Stimulated activated CD4-positive, alpha-beta T cell treated with anti-CD3 and anti-CD28 coated beads, Interleukin-4, amount 100 ng/mL, for 48 hours (primary cell): ENCODE measurements around the gene SLU7.
A peak's percentile ranks its signal among the peaks of the same experiment; 100 is the strongest.

Experiments
- DNase-seq, 2 donors: peaks; one replicate each; pipeline ENCODE4 v3.0.0-alpha.2; 2020; ENCODE audit warnings: low read depth in 2 of 2

Gene SLU7

DNA sequence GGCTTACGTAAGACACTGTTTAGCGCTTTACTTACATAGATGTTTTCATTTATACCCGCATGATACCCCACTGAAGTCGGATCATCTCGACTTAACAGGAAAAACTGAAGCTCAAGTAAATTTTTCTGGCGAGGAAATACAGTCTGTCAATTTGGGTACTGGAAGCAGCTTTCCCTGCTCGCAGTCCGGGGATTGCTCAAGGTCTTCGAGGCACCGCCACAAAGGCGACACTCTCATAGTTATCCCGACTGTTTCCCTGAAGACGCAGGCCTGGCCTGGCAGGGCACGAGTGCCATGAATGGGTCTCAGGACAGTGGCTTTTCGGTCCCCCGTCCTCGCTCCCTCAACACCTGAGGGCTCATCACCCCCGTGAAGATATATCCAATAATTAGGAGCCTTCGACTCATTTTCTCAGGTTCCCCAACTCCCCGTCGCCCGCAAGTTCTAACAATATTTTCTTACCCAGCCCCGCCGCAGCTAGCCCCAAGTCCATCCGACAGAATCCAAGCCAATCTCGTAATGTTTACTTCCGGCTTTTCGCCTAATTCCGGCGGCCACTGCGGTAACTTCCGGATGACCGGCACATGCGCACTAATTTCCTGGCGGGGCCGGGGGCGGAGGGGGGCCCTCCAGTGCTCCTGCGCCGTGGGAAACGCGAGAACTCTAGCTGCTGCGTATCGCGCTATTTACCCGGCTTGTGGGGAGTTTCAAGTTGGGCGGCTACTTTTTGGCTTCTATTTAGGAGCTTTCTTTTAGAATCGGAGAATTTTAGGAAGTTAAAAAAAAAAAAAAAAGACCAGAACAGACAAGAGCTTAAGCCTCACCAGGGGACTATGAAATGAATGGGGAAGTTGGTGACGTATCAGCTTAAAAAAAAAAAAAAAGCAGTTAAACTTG lies at the start of gene SLU7:
TSS of gene SLU7 (minus strand) at position 521 of the 897 bp plus-strand sequence. CDS start 3,787 bp downstream, outside the sequence.
- peak; percentile 91 for DNase-seq

DNA sequence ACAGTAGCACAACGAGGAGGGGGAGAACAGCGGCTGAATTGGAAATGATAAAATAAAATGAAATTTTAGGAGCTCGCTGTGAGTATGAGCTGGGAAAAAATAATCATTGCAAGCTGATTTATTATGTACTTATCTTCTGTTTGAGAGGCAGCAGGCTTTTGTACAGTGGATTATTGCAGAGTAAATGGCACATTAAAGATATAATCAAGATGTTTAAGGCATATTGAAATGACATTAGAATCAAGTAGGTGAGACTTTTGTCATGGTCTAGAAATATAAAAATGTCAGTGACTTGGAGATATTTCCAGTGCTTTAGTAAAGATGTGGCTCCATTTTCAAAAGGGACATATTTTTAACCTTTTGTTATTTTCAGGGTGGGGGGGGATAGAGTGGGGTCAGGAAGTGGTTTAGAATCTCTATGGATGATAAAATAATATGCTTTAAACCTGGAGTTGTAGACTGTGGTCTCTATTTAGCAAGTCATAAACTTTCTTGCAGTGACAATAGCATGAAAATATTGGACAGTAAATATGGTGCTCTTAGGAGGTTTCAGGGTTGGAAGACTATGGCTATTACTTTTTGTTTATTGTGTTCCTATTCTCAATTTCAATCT lies 49.6 kb upstream of the SLU7 start:
- DNase-seq: no peak

DNA sequence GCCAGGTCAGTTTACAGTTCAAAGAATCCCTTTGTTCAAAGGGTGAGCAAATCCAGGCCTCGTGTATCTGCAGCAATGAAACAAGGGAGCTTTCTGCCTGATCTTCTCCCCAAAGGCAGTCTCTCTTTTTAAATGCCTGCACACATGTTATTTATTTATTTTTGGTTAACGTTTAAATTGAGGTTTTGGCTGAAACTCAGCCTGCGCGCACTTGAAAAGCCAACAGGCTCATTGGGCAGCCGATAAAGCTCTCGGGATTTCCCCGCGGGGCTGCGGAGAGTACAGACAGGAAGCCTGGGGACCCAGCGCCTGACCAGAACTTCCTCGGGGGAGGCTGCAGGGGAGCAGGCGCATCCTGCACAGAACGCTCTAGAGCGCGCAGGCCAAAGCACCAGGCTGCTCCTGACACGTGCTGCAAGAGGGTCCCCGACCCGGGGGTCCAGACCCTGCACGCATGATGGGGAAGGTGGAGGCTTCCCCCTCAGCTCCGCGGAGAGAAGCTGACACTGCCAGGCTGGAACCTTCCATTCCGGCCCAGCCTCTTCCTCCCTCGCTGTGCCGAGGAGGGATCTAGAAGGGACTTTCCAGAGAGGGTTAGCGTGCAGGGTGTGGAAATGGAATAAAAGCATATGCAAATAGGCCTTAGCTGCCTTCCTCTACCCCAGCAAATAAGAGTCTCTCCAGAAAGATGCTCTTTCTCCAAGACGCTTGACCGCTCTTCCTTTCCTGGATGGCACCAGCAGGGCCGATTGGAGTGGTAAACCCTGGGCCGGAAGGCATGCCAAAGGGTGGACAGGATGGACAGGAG lies 48.9 kb upstream of the SLU7 start:
- peak; percentile 62 to 81 for DNase-seq

DNA sequence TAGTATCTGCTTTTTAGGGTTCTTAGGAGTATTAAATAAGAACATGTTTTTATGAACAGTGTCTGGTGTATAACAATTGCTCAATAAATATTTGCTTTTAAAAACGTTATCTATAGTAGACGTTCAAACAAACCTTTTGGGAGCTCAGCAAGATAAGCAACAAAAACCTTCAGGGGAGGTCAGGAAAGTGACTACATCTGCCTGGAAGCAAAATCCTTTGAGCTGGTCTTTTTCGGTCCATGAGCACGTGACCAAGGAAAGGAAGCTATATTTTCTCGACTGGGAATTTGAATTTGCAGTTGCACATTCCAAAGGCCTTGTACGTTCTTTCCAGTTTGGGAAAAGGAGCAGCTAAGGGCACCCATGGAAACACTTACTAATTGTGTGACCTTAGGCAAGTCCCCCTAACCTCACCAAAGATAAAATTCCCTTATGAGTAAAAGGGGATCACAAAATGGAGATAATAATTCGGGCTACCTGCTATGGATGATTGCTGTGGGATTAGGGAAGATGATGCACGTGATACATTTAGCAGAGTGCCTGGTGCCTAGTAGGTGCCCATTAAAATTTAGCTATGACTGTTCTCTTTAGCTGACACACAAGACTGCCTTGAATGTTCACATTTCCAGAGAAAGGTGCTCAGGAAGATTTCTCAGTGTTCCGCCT lies 48.1 kb upstream of the SLU7 start:
- no peak for DNase-seq

DNA sequence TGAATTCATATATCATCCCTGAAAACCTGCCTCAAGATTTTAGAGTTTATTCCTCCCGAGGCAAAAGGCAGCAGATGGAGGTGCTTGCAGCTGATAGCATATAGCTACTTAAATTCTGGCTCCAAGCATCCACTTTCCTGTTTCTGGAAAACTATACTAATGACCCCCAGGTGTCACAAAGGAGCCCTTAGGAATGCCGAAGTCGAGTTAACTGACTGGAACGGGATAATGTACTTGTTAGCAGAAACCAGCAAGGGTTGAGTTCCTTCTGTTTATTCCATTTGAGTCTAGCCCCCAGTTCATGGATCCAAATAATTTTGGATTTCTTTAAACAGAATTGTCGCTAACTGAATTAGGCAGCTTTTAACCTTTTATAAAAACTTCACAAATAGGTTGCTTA lies 47.2 kb upstream of the SLU7 start:
- DNase-seq: no peak

DNA sequence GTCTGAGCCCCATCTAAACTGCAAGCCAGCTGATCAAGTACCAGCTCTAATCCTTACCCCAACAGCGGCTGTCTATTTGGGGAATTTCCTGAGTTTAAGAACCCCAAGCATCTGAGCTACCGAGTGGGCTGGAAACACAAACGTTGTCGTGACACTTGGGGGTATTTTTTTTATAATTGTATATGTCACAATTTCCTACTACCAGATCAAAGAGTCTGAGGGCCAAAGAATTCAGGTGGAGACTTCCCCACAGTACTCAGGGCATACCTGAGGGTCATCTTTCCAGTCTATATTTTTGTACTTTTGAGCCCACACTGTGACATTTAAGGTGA lies 45.6 kb upstream of the SLU7 start:
- DNase-seq: no peak

DNA sequence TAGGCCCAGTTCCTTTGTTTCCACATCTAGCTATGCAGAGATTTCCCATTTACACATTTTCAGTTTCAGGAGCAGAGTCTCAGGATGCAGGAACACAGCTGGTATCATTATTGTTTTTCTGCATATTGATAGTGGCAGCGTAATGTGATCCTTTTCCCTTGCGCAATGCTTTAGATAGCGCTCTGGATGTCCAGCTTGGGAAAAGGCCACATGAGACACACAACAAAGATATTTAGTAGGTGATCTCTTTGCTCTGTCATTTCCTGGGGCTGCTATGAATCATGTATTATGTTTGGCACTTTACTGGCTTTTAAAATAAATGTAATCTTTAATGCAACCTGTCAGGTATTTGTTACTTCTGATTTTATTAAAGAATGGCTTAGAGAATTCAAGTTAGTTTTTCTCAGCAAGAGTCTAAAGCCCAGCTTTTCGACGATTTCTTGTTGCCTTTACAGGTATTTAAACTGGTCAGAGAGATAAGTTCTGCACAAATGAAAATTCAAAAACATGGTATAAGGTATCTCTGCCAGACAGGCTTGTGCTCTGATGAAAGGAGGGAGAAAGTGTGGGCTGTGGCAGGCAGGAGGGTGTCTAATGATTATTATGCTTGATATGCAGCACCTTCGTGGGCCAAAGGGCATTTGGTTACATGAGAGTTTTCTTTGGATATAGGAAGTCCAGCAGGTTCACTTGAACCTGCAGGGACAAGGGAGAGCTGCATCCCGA lies 45.0 kb upstream of the SLU7 start:
- DNase-seq: no peak

DNA sequence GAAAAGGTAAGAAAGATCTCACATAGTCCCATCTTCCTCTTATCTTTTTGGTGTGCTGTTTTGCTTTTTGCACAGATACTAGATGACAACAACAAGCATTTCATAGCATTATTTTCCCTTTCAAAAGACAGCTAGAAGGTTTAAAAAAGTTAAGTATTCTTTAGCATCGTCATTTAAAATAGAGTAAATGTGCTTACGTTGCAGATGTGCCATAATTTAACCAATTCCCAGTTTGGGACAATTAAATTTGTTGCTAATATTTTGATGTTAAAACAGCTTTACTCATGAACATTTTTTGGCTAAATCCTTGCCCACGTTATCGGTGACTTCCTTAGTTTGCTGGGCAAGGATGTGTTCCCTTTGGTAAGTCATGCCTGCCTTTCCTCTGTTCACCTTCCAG lies 44.3 kb upstream of the SLU7 start:
- DNase-seq: no peak

DNA sequence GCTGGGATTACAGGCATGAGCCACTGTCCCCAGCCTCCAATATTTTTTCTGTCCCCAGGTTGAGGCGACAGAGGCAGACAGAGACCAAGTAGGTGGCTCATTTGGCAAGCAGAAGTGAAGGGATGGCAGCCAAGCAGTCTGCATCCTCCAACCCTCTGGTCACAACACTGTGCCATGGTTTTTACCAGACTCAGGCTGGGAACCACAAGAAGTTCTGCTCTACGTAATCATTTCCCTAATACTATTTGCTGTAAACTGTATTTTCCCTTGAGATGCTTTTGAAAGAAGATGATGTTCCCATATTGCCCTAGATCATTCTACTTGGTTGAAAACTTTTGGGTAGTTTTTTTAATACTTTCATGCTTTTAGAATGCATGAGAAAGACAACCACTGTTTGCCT lies 43.3 kb upstream of the SLU7 start:
- no peak for DNase-seq

DNA sequence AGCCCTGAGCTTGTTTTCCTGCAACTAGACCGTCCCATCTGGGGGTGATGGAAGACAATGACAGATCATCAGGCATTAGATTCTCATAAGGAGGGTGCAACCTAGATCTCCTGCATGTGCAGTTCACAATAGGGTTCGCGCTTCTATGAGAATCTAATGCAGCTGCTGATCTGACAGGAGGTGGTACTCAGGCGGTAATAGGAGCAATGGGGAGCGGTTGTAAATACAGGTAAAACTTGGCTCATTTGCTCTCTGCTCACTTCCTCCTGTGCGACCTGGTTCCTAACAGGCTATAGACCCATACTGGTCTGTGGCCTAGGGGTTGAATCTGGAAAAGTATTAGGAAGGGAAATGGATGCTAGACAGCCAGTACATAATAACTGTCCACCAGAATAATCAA lies 42.5 kb upstream of the SLU7 start:
- DNase-seq: no peak

DNA sequence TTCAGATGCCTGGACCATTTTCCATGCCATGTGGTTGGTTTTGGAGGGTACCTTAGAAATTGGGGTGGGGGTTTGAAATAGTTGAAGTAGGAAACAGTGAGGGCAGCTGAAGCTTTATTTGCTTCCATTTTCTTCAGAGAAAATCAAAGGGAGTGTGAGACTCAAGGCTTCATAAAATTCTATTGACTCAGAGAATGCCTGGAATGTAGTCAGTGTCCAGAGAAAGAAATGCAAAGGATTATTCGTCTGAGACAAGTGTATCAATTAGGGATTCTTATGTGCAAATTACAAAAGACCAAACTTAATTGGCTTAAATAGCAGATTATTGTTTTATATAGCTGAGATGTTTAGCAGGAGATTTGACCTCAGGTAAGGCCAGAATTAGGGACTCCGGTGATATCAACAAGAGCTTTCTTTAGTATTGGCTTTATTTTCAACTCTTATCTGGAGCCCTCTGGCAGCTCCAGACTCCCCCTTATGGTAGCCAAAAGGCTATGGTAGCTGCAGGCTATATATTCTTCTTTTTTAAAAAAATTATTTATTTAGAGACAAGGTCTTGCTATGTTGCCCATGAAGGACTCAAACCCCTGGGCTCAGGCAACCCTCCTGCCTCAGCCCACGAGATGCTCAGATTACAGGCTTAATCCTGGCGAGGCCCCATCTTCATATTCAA lies 41.6 kb upstream of the SLU7 start:
- DNase-seq: no peak

DNA sequence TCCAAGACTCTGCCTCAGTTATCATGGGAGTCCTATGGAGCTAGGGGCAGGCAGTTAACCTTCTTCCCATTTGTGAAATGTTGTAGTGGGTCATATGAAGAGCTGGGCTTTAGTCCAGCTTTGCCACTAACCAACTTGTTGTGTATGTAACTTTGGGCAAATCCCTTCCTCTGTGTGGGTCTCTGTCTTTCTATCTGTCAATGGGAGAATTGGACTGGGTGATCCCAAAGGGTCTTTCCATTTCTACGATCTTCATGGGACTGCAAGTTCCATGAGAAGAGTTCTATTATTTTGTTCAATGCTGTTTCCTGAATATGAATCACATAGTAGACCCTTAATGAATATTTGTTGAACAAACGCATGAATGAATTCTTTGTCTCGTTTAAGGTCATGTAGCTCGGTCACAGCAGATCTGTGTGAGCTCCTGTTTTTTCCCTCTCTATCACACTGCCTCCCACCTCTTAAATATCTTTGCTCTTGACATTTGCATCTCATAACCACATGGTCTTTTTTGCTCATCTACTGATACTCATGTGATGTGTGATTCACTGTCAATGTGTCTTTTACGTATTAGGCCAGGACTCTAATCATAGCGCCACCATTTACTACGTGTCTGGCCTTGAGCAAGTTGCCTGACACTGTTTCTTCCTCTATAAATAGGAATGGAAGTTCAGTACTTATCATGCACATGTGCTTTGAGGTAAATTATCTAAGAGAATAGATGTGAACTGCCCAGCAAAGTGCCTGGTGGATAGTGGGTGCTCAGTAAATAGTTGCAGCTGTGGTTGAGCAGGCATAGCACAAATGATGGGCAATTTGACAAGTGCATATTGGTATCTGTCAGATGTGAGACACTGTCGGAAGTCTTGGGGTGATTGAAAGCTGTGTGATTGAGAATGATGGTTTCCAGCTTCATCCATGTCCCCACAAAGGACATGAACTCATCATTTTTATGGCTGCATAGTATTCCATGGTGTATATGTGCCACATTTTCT lies 40.2 kb upstream of the SLU7 start:
- DNase-seq: no peak

DNA sequence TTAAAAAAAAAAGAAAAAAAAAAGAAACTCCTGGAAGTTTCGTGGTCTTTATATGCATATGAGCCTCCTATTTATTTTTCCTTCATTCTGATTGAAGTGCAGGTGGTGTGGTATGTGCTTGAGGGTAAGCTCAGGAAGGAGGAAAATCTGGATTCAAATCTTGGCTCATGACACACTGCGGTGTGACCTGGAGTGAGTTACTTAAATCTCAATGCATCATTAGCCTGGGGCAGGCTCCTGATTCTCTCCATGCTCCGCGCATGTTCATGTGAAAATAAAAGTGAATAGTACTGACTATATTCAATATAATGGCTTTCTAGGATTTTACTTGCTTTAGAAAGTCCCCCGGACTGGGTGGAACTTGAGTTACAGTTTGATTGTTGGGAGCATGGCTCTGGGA lies 38.4 kb upstream of the SLU7 start:
- no peak for DNase-seq

DNA sequence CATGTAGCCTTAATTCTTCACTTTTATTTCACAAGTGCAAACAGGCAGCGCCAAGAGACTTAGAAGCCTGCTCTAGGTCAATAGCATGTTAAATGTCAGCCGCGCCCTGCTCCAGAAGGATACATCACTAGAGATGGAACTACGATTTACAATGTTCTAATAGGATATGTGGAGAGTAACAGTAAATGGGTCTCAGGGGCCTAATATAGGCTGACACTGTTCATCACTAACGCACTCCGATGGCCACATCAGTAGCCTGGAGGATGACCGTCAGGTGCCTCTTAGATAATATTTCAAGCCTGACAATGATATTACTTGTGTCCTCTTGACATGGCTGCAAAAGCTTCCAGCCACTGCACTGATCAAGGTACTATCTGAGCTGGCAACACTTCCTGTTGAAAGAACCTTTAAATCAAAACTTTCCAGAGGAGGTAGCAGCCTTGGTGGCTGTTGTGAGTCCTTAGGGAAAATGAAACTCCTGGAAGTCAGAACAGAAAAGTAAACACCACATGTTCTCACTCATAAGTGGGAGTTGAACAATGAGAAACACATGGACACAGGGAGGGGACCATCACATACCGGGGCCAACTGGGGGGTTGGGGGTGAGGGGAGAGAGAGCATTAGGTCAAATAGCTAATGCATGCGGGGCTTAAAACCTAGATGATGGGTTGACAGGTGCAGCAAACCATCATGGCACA lies 37.7 kb upstream of the SLU7 start:
- DNase-seq: no peak

DNA sequence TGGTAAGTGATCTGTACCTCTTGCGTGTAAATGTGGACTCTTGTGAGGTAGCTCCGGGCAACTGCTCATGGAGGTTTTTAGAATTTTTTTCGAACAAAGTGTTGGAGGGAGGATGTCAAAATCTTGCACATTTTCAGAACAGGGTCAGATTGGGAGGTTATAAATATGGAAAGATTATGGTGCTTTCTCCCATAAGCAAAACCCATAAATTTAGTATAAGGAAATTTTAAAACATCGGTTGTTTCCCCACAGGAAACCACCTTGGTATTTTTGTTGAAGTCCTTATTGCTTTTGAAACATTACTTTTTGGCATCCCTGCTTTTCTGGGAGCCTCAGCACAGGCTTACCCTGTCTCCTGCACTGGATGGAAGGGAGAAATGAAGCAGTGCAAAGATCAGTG lies 36.7 kb upstream of the SLU7 start:
- no peak for DNase-seq

DNA sequence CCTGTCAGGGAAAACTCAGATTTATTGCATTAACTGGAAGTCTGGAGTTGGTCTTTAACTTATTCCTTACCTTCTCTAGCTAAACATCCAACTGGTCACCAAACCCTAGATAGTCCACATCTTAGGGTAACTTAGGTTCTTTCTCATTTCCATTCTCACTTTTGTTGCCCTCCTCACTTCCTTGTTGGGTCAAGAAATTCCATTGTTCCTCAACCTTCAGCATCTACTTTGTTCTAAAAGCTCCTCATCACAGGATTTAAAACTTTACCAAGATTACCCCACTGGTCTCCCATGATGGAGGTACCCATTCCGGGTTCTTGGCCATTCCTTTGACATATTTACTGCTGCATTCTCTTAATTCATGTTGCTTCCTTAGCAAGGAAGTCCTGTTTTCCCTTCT lies 34.9 kb upstream of the SLU7 start:
- DNase-seq: no peak

DNA sequence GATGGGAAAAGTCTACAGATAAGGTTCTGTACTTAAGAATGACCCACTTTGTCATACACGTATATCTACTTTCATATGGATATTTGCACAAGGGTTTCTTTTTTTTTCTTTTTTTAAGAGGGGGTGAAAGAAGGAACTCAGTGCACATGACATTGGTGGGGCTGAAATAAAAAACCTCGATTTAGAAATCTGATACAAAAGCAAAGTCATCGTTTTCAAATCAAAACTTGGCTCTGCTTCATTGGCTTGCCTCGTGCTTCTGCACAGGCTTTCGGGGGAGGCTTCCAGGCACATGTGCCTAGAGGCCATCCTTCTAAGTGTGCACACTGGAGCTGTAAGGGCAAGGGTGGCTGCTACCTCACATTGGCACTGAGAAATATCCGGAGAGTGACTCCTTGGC lies 33.9 kb upstream of the SLU7 start:
- DNase-seq: no peak

DNA sequence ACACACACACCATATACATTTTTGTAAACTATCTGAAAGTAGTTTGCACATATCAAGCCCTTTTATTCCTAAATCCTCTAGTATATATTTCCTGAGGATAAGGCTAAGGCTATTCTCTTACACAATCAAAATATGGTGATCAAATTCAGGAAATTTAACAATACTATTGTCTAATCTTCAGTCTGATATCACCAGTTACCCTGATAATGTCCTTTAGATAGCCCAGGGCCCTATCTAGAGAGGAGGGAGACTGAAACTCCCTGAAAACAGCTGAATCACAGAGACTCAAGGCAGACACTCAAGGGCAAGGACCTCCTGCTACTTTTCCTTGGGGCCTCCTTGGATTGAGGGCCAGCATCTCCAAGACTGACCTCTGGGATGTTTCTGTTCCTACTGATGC lies 33.2 kb upstream of the SLU7 start:
- no peak for DNase-seq

DNA sequence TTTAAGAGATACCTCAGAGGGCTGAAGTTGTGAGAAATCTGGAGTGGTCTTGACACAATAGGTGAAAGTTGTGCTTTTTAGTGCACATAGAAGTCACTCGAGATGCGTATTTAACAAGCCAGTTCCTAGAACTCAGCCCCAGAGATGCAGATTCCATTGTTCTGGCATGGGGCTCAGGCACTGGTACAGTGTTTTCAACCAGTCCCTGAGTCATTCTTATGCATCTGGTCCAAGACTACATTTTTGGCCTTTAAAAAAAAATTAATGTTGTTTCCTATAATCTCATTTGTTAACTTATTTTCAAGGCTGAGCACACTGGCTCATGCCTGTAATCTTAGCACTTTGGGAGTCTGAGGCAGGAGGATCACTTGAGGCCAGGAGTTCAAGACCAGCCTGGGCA lies 32.4 kb upstream of the SLU7 start:
- no peak for DNase-seq
